GM21529 (cell line): ENCODE results near the gene UBIAD1.

Experiments used
- ATAC-seq: cut with Tn5 transposase; IDR thresholded peaks from one replicate; pipeline ENCODE4 v1.9.1; 2021; ENCODE audit not compliant: unreplicated experiment

UBIAD1 gene

DNA sequence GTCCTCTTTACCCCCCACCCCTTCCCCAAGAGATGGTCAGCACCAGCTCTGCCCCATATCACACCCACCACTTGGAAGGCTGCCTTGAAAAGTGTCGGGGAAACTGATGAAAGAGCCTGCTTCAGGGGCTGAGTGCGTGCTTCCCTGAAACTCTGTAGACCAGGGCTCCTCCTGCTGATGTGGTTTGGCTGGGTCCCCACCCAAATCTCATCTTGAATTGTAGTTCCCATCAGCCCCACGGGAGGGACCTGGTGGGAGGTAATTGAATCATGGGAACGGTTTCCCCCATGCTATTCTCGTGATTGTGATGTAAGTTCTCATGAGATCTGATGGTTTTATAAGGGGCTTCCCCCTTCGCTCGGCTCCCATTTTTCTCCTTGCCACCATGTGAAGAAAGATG, 36.4 kb downstream of the UBIAD1 start:
- ATAC-seq: no peak

DNA sequence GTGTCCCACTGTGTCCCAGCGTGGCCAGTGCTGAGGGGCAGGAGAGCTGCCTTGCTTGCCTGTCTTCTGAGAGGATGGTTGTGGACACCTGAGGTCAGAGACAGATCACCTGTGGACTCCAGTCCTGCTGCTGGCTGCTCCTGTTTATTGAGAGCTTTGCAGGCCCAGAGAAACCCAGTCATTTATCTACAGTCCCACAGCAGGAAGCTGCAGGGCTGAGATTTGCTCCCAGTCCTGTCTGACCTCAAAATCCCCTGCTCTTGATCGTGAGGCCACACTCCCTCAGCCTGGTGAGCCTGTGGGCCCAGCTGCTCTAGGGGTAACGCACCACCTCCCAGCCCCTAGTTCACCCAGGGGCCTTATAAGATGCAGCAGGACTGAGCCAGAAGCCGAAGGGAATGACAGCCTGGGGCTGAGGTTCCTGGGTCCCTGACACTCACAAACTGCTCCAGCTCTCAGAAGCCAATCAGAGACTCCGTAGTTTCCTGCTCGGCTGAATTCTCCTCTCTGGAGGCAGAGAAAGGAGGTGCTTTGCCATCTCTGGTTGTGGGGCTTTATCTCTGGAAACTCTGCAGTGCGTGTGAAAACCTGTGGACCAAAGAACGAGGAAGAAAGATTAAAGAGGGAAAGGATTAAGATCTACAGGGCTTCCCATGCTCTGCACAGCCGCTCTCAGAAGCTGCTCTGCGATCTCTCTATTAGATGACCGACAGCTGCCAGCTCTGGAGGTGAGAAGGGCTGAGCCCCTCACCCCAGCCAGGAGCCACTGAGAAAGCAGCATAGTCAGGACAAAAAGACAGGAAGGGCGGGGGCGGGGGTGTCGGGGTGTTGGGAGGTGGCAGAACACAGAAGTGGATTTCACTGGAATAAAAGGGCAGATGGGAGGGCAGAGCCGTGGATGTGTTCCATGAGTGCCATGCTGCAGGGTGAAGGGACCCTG, 39.1 kb downstream of the UBIAD1 start:
- ATAC-seq: no peak

DNA sequence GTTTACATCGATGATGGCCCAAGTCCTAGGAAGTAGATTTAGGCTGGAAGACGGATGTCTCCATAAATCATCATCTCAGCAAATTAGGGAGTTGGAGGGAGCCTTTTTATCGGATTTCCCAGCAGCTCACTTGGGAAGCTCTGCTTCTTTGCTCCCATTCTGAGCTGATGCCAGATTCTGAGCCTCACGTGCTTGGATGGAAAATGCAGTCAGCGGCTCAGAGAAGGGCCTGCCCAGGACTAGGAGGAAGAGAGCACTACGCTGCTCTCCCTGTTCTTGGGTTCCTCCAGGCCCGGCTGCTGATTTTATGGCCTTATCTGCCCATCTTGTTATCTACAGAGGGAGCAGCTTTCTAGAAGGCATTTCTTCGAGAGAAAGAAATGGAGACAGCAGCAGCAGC, 42.0 kb downstream of the UBIAD1 start:
- ATAC-seq: no peak

DNA sequence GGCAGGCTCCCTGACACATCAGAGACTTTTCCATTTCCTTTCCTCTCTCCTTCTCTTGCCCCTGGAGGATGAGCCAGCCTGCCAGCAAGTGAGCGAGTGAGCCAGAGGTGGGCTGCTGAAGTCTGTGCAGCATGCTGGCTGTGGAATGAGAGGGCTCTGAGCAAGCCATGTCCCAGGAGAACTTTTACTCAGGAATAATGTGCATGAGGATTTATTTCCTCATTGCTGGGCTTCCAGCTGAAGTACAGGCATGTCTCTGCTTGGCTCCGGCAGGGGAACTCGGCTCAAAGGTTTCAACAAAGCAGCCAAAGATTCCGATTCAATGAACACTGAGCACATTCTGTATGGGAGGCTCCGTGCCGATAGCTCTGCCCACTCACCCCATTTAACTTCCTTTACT, 43.7 kb downstream of the UBIAD1 start:
- no peak for ATAC-seq

DNA sequence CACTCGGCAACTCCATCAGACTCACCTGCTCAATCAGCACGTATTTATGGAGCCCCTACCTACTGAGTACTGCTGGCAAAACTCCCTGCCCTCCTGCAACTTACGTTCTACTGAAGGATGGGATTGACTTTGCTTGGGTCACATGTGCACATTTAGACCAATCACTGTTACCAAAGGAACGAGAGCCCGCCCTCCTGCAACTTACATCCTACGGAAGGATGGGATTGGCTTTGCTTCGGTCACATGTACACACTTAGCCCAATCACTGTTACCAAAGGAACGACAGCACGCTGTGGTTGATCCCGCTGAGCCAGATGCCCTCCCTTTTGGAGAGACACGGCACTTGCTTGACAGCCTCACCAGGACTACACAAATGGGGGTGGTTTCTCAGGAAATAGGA, 46.0 kb downstream of the UBIAD1 start:
- no peak for ATAC-seq

DNA sequence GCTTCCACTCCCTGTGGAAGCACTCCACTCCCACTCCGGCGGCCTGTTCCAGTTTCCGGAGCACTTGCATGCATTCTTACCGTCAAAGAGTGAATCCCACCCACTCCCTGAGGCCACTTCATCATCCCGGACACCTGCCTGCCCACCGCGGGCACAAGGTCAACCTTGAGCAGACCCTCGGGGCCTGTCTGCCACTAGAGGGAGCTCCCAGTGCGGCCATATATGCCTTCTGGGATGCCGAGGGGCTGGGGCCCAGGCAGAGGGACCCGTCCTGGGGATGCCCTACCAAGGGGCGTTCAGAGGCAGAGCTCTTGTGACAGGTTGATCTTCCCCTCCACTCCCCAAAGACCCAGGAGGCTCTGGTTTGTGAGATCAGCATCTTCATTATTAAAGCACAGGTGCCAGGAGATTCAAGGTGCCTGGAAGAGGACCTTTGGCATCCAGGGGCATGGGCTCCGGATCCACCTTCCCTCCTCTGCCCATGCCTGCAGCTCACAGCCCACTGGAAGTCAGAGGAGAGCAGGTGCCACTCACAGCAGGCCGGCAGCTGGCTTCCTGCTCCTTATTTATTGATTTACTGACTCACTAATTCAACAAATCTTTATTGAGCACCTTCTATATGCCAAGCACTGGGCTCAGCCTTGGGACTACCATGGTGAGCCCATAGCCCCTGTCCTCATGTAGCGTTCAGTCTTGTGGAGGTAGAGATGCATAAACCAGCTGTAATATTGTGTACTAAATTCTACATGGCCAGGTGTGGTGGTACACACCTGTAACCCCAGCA, 47.3 kb downstream of the UBIAD1 start:
- no peak for ATAC-seq

DNA sequence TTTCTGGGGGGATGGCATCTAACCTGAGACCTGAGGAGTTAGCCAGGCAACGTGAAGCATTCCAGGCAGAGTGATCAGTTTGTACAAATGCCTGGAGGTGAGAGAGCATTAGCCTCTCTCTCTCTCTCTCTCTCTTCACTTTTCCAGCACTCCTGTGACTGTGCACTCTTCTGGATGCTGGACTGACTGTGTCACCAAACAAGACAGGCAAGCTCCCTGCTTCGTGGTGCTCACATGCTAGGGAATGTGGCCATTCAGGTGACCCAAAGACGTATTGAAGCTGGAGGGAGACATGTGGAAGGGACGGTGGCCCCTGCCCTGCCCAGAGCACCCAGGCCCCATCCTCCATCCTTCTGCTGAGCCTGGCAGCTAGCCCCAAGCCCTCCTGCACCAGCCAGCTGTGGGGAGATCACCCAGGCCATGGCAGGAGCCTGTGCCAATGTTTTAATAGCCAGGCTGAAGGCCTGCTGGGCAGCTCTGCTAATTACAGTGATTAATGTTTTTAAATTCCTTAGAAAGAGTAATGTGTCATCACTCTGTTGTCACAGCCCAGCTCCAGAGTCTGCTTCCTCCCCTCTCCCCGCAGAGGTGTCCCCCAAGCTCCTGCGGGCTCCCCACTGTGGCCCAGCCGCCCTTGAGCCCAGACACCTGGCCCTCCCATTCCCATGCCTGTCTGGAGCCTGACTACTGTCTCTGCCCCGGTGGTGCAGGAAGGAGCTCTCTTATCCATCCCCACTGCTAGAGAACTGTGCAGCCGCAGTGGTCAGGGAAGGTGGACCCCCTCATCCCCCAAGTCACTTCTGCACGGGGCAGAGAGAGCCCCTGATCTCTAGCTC, 48.9 kb downstream of the UBIAD1 start:
- no peak for ATAC-seq

GRCh38 chr1:11324567-11325165, 51.7 kb downstream of the UBIAD1 start:
- no peak for ATAC-seq

- ATAC-seq: no peak
These were observed 53.1 kb downstream of the UBIAD1 start for GRCh38 chr1:11326070-11326469.

DNA sequence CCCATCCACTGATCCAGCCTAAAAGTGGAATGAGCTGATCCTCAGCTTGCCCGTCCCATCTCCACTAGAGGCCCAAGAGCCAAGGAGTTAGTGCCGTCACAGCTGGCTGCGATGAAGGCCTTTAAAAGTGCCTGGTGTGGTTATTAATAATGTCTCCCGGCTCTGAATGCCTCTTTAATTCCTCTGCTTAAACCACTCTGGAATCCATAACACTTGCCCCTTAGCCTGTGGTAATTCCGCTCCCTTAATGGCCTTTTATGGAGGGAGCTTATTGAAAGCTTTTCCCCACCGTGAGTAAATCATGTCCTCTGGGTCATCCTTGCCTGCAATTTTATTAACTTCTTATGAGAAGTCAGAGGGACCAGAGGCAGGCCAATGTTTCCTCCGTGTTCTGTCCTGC, 55.4 kb downstream of the UBIAD1 start:
- ATAC-seq: no peak

DNA sequence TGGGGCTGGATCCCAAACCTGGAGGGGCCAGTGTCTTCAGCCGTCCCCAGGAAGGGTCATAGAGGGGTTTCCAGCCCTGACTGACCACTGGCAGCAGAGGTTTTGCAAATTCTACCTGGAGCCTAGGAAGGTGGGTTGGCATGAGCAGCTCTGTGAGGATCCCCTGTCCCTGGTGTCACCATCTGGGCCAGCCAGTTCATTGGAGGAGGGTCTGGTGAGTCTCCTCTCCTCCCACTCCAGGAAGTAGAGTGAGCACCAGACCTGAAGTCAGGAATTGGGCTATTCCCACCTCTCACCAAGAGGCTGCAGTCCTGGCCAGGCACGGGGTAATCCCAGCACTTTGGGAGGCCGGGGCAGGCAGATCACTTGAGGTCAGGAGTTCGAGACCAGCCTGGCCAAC, 57.4 kb downstream of the UBIAD1 start:
- ATAC-seq: no peak

- ATAC-seq: no peak
These were observed 58.3 kb downstream of the UBIAD1 start for GRCh38 chr1:11331036-11331944.

- no peak for ATAC-seq
These were observed 59.0 kb downstream of the UBIAD1 start for GRCh38 chr1:11331945-11332546.

GRCh38 chr1:11333631-11334030, 60.6 kb downstream of the UBIAD1 start:
- ATAC-seq: no peak

- ATAC-seq: no peak
These were observed 61.3 kb downstream of the UBIAD1 start for GRCh38 chr1:11334261-11334804.

- ATAC-seq: no peak
These were observed 61.8 kb downstream of the UBIAD1 start for GRCh38 chr1:11334821-11335220.

DNA sequence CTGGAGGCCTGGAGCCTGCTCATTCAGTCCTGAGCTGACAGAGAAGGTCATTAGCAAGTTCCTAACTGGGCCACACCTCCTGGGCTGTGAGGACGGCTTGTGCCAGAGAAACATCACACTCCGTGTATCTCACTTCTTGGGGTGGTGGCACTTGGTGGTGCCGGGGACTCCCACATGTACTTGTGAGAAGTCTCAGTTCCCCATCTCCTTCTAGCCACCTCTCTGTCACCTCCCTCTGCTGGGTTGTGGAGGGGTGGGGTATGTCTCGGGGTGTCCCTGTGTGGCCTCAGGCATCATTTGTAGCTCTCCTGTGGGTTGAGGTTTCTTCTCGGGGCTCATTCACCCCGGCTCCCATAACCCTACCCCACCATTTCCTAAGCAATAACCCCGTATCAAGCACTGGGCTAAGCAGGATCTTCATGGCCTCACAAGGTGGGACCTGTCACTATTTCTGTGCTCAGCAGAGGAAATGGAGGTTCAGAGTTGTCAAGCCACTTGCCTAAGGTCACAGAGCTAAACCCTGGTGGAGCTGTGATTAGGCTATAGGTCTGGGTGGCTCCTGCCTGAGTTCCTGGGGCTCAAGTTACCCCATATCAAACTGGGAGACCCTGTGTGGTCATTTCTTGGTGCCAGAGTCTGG, 62.5 kb downstream of the UBIAD1 start:
- ATAC-seq: peak; percentile 89

GRCh38 chr1:11337580-11338073, 64.6 kb downstream of the UBIAD1 start:
- ATAC-seq: no peak
